Glutamatergic neuron (in vitro differentiated cells): ENCODE results near the gene CDKN1C. TPM values are rescaled to one million over a fixed set of nuclear protein-coding genes. Genes with fewer than 3 reads are reported as not detected.

ENCODE experiments used
- DNase-seq: peaks from one replicate; pipeline ENCODE4 v3.0.0; 2022
- H3K27ac Mint-ChIP-seq: one replicate; pipeline ENCODE4 v1.8.0; 2020; ENCODE audit warnings: mild to moderate bottlenecking, mixed read lengths, inconsistent platforms; ENCODE audit not compliant: unreplicated experiment
- H3K27me3 Mint-ChIP-seq: one replicate; pipeline ENCODE4 v1.8.0; 2020; ENCODE audit warnings: mild to moderate bottlenecking, moderate library complexity, mixed read lengths, inconsistent platforms; ENCODE audit not compliant: unreplicated experiment
- H3K36me3 Mint-ChIP-seq: one replicate; pipeline ENCODE4 v1.8.0; 2020; ENCODE audit warnings: mild to moderate bottlenecking, mixed read lengths, inconsistent platforms; ENCODE audit not compliant: unreplicated experiment
- H3K4me1 Mint-ChIP-seq: one replicate; pipeline ENCODE4 v1.8.0; 2020; ENCODE audit warnings: mild to moderate bottlenecking, low read depth, mixed read lengths, inconsistent platforms; ENCODE audit not compliant: unreplicated experiment
- H3K4me3 Mint-ChIP-seq: one replicate; pipeline ENCODE4 v1.8.0; 2020; ENCODE audit warnings: mild to moderate bottlenecking, mixed read lengths, inconsistent platforms; ENCODE audit not compliant: unreplicated experiment
- H3K9me3 Mint-ChIP-seq: one replicate; pipeline ENCODE4 v1.8.0; 2020; ENCODE audit warnings: mild to moderate bottlenecking, moderate library complexity, mixed read lengths, inconsistent platforms; ENCODE audit not compliant: unreplicated experiment
- CTCF ChIP-seq: fragments of 200-600 bp; sonication (generic); IDR thresholded peaks from one replicate; pipeline ENCODE4 v1.5.0; 2021; ENCODE audit not compliant: partially characterized antibody, unreplicated experiment
- total RNA-seq: library from RNA; stranded (reverse); fragmentation: NEBNext Ultra II Directional; extraction: Animal tissue kit (Norgen Biotek cat#: 25700); gene quantifications from one replicate; pipeline ENCODE4 v1.2.1, GENCODE V29; 2021; ENCODE audit not compliant: unreplicated experiment

Gene CDKN1C
- total RNA-seq, 1 donor from 2014 or later = 391 TPM

GRCh38 chr11:2922655-2923054 is 37.1 kb upstream of the CDKN1C start:
- Mint-ChIP-seq H3K4me3 (no peak overlapping the region), H3K4me1 (peaks cover 2% of the 10 kb centered on the region), H3K27me3 (peaks cover 4% of the 10 kb centered on the region), H3K36me3 (no peaks in the 10 kb centered on the region), H3K9me3 (peaks cover 1% of the 10 kb centered on the region), H3K27ac (no peak overlapping the region)
- no peak for DNase-seq
- no peak for TF ChIP-seq CTCF

GRCh38 chr11:2921742-2922493 is 36.3 kb upstream of the CDKN1C start:
- Mint-ChIP-seq H3K27me3 (peaks cover 1% of the 10 kb centered on the region), H3K4me3 (no peak overlapping the region), H3K27ac (no peak overlapping the region), H3K4me1 (no peaks in the 10 kb centered on the region), H3K9me3 (no peaks in the 10 kb centered on the region), H3K36me3 (no peaks in the 10 kb centered on the region)
- TF ChIP-seq CTCF = no peak
- no peak for DNase-seq

- Mint-ChIP-seq H3K9me3 (no peaks in the 10 kb centered on the region), H3K36me3 (no peaks in the 10 kb centered on the region), H3K27me3 (no peaks in the 10 kb centered on the region), H3K4me3 (no peak overlapping the region), H3K27ac (no peak overlapping the region), H3K4me1 (no peaks in the 10 kb centered on the region)
- DNase-seq = no peak
- TF ChIP-seq CTCF = no peak
These were observed 35.7 kb upstream of the CDKN1C start for GRCh38 chr11:2921261-2921660.

DNA sequence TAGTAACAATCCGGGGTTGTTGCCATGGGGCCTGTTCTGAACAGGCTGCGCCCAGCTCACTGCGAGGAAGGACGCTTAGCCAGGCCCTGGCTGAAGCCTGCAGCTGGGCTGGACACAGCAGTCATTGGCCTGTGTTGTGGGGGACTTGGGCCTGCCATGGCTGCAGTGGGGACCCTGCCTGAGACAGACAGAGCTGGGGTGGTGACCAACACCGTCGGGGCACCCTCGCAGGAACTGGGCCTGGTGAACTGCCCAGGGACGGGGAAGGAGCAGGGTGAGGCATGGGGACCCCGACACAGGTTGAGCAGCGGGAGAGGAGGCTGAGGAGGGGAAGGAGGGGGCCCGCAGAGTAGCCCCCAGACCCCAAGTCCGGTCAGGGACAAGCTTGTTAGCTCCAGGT is 34.8 kb upstream of the CDKN1C start:
- no peak for DNase-seq
- H3K36me3 Mint-ChIP-seq = no peaks in the 10 kb centered on the region
- H3K27ac Mint-ChIP-seq = no peak overlapping the region
- no peaks in the 10 kb centered on the region for H3K4me1 Mint-ChIP-seq
- no peaks in the 10 kb centered on the region for H3K9me3 Mint-ChIP-seq
- no peaks in the 10 kb centered on the region for H3K27me3 Mint-ChIP-seq
- H3K4me3 Mint-ChIP-seq = no peak overlapping the region
- TF ChIP-seq CTCF = no peak

DNA sequence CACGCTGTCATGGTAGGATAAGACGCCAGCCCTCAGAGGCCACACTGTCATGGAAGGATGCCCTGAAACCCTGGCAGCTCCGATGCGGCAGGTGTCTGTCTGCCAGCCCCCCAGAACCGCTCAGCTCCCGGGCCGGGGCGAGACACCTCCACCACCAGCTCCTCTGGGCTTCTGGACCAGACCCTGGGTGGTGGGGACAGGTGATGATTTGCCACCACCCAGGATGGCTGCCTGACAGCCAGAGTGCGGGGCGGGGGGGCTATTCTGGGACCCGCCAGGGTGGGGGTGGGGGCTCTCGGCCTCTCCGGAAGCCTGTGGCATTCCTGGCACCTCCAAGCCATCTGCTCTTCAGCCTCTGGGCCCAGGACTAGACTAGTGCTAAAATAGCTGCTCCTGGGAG is 34.3 kb upstream of the CDKN1C start:
- no peak for DNase-seq
- no peak overlapping the region for H3K27ac Mint-ChIP-seq
- no peak for TF ChIP-seq CTCF
- H3K9me3 Mint-ChIP-seq = no peaks in the 10 kb centered on the region
- H3K4me1 Mint-ChIP-seq = no peaks in the 10 kb centered on the region
- H3K27me3 Mint-ChIP-seq = no peaks in the 10 kb centered on the region
- H3K36me3 Mint-ChIP-seq = no peaks in the 10 kb centered on the region
- H3K4me3 Mint-ChIP-seq = no peak overlapping the region
